HG03159 (cell line): ENCODE results near the gene STRIP1.
"Not testable (repeated sequence)": the region's sequence is repeated elsewhere in the genome, so short reads cannot be mapped to it uniquely, and the experiment has no call there.

Source experiments
- ATAC-seq: cut with Tn5 transposase; IDR thresholded peaks from one replicate; pipeline ENCODE4 v1.9.1; 2021; ENCODE audit warnings: mild to moderate bottlenecking, moderate library complexity; ENCODE audit not compliant: unreplicated experiment

The STRIP1 gene

DNA sequence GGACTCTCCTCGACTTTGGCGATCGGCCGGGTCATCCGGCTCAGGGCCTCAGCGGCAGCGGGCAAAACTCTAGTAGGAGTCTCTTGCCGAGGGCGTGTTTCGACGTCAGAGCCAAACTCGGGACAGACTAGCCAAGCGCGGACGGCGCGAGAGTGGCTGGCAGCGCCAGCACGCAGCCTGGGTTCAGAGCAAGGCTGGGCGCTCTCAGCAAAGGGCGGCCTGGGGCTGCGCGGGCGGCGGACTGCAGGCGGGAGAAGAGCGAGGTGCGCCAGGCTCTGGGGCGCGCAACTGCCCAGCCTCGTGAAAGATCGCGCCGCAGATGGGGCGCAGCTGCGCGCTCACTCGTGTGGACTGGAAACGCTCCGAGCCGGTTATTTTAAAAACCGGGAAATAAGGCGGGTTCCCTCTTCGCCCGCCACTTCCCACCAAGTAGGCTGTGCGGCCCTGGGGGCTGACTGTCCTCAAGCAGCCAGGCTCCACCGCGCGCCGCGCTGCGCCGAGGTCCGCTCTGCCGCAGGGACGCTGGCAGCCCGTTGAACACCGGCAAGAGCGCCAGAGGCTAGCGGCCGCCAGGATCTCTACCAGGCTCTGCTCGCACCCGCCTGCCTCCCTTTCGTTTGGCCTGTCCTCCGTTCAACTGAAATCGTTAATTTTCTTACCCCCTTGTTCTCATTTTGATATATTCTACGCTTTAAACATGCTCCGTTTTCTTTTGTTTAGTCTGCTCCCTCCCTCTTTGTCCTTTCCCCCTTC, 33.6 kb downstream of the STRIP1 start:
- no peak for ATAC-seq

DNA sequence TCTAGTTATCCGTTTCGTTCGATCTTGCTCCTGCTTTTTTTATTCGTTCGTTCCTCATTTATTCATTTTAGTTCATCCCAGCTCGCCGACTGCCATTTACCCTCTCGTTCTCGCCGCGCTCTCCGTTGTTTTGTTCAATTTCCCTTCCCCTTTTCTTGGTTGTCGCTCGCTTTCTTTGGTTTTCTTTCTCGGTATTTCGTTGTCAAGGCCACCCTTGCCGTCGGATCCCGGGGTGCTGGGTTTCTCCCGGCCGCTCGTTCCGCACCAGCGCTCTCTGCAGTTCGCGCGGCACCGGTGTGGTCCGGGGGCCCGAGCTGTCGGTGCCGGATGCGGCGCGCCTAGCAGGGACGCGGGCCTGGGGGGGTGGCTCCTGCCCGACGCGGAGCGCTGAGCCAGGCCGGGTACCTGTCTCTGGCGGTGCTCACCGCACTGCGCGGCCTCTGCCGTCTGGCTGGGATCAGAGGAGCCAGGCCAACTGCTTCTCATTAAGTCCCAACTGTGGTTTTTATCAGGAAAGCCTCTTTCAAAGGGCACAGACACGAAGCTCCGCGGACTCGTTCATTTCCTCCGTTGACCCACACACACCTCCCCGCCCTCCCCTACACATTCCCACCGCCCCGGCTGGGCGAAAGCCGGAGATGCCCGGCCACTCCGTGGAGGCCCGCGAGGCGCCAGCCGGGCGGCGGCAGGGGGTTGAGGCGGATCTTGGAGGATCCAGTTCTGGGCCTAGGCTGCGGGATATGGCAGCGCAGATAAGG, 34.4 kb downstream of the STRIP1 start:
- ATAC-seq = no peak

DNA sequence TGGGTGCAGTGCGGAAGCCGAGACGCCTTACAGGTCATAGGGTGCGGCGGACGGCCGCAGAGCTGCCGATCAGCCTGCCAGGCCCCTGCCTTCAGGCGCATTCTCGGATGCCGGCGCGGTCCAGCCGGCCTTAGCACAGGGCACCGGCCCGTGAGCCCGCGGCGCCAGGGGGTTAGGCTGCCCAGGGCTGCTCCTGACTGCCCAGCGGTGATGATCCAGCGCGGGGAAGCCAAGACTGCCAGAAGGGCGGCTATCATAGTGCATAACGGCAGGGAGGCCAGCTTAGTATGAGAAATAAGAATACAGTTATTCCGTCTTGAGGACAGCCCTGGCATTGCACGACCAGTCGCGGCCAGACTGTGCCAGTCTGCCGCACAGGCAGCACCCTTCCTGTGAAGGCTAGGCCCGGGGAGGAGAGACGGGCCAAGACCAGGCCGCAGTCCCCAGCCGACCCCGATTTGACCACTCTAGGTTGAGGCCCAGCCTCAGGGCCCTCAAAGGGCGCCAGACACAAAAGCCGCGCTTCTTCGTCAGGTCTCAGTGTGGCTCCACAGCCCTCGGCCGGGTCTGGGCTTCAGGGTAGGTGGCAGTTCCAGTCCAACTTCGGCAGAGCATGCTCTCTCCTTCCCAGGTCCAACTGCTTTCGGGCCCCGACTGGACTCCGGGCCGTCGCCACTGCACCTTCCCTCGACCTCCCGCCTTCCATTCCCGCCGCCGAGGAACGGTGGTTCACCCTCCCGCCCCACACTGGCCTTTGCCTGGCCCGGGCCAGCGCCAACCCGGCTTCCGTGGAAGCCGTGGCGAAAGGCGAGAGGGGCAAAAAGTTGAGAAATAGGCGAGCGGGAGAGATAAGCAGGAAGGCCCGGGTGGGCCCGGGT, 35.2 kb downstream of the STRIP1 start:
- ATAC-seq = no peak

DNA sequence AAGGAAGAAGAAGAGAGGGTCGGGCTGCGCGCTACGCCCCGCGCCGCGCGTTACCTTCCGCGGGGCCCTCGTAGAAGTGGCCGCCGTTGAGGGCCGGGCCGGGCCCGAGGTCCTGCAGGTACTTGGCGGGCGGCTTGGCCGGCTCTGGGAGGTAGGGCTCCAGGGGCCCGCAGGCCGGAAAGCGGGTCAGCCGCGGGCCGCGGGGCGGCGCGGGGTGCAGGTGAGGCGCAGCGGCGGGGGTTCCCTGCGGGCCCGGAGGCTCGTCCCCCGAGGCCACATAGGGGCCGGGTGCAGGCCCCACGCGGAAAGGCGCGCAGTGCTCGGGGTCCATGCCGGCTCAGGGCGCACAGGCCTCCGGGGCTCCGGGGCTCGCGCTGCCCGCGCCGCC, 35.9 kb downstream of the STRIP1 start:
- no peak for ATAC-seq

DNA sequence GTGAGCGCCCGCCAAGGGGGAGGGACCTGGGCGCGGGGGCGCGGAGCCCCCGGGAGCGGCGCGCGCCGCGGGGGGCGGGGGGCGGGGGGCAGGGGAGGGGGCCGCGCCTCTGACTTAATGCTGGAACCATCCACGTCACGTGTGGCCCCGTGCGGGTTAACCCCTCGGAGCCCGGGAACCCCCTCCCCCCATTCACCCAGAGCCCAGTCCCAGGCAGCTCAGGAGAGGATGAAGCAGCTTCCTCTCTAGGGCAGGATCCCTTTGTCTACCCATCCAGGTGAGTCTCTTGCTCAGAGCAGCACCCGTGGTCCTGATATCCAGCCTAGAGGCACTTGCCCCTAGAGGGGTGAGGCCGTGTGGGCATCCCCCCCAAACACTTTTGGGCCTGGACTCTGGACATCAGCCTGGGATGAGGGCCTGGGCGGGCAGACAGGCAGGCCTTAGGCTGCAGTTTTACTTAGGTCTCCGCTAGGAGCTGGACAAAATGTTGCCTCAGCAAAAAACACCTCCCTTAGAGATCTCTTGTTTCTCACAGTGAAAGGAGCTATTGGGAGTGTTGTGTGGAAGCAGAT, 36.3 kb downstream of the STRIP1 start, which contains the start of gene ALX3:
ALX3 (minus strand) TSS at position 2 of the 572 bp plus-strand sequence. CDS start 60 bp downstream, outside the sequence.
- ATAC-seq = no peak

DNA sequence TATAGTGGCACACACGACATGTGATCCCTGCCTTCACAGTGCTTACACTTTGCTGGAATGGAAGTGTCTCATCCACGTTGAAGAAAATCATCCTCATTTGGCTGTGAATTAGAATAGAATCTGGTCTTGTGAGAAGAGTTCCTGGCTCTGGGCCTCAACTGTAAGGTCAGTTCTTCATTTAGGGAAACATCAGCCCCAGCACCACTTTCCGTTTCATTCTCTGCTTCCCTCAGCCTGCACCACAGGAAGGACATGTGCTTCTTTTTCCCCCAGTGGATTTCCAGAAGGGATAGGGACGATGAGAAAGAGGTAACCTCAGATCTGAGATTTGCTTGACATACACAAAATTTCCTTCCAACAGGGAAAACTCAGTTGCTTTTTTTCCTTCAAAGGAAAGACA, 39.7 kb downstream of the STRIP1 start:
- ATAC-seq = no peak

DNA sequence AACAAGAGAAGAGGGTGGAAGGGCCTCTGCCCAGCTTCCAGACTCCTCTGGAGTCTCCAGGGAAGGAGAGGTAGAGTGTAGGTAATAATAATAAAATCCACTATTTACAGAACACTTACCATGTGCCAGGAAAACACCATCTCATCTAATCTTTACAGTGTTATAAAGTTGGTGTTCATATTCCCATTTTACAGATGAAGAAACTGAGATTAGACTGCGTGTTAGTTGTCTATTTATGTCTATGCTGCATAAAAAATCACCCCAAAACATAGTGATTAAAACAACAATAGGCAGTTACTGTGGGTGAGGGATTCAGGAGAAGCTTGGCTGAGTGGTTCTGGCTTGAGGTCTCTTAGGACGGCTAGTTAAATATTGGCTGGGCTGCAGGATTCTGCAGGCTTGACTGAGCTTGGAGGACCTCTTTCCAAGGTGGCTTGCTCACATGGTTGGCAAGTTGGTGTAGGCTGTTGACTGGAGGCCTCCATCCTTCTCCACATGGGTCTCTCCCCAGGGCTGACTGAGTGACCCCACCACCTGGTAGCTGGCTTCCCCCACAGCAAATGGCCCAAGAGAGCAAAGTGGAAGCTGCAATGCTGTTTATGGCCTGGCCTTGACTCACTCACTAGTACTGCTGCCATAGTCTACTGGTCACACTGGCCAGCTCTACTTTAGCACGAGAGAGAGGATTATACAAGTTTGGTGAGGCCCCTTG, 42.5 kb downstream of the STRIP1 start:
- no peak for ATAC-seq

DNA sequence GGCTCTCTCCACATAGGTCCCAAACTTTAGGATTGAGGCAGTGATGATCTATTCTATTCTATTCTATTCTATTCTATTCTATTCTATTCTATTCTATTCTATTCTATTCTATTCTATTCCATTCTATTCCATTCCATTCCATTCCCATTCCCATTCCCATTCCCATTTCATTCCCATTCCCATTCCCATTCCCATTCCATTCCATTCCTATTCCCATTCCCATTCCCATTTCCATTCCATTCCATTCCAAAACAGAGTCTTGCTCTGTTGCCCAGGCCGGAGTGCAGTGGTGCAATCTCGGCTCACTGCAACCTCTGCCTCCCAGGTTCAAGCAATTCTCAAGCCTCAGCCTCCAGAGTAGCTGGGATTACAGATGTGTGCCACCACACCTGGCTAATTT, 45.6 kb downstream of the STRIP1 start:
- not testable (repeated sequence) for ATAC-seq

DNA sequence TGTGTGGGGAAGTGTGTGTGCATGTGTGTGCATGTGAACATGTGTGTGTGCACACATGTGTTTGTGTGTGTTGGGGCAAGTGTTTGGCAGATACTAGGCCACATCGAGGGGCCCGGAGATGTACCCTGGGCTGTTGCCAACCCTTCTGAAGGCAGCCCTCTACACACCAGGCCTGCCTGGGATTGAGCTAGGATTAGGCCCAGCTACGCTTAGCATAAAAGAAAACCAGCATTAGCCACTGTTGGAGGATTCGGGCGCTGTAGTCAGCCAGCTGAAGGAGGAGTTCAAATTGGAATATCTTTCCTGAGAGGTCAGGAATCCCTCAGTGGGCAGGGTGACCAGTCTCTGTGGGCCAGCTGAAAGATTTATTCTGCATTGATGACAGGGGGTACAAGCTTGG, 46.6 kb downstream of the STRIP1 start:
- no peak for ATAC-seq

DNA sequence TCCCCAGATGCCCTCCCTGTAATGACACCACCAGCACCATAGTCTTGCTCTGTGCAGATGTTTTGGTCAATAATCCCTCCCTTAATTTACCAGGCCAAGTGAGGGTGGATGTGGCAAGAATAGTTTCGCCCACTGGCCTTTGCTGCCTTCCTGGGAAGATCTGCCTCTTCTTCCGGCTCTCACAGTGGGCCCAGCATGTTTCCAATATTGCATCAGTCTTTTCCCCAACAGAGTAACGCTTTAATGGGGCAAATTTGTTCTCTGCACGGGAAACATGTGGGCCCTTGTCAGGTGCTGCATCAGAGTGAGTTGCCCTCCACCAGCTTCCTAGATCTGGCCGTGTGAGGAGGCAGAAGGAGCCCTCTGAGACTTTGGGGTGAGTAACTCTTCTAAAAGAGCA, 48.1 kb downstream of the STRIP1 start:
- no peak for ATAC-seq

DNA sequence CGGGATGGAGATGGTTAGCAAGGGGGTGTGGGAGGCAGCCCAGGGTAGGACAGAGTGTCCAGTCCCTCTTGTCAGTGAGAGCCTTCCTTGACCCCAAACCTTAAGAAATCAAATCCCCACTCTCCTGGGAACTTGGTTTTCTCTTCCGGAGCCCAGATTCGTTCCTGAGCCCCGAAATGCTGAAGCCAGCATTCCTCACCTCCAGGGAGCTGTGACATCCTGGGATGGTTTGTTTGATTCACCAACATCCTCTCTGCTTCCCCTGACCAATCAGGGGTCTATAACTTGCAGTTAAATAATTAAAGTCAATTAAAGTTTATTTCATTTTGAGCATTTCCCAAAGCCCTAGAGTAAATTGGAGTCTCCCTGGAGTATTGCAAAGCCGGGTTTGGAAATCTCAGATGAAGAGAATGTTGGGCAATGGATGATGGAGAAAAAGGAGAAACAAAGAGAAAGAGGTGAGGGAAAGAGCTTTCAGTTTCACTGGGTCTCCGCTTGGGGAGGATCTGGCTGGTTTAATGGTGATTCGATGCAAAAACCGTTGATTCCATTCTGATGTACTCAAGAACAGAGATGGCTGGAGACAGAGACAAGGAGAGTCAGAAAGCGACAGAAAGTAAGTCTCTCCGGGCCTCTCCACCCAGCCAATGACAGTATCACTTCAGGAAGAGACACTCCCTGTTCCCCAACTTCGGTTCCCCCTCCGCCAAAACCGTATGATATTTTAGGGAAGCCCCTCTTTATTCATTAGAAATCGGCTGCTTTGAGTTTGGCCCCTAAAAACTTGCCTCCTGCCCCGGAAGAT, 48.8 kb downstream of the STRIP1 start:
- ATAC-seq = no peak

DNA sequence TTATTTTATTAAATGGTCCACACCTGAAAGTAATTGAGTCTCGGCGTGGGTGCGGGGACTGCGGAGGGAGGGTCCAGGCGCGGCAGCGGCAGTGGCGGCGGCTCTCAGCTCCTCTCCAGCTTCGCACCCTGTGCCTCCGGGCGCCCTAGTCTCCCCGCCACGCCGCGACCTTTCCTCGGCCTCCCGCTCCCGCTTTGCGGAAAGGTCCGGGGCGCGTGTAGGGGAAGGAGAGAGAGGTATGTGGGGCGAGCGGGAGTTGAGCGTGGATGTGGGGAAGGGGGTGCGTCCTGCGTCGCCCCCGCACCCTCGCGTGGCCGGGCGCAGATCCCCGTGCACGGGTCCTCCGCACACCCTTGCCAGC, 49.4 kb downstream of the STRIP1 start:
- ATAC-seq = no peak

DNA sequence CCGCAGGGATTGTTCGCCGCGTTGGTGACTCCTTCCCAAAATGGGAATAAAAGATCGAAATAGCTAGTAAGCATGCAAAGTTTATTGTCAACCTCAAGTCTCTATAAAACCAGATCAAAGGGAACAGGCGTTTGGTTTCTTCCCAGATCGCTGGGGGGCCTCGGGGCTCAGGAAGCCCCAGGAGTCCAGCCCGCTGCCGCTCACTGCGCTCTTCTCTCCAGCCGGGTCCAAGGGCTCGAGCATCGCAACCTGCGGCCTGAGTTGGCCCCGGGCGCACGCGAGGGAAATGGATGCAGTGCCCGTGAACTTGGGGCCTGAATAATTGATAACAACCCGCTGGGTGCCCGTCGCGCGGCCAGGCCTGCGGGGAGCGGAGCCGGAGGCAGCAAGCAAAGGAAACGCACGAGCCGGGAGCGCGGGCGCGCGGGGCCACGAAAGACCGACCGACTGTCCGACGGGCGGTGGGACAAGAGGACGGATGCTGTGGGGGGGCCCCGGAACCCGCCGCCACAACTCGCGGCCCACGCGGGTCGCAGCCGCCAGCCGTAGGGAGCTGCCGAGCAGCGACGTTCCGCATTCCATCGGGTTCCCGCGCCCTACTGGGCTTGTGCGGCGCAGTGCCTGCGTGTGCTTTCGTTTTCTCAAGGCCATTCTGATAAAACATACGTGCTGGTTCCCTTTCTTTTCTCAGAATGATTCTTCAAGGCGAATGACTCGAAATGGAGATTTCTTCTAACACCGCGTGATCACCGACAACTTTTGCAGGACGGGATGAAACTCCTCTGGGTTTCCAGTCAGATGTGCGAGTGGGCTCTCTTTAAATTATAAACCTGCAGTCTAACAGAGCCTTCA, 50.0 kb downstream of the STRIP1 start:
- no peak for ATAC-seq

DNA sequence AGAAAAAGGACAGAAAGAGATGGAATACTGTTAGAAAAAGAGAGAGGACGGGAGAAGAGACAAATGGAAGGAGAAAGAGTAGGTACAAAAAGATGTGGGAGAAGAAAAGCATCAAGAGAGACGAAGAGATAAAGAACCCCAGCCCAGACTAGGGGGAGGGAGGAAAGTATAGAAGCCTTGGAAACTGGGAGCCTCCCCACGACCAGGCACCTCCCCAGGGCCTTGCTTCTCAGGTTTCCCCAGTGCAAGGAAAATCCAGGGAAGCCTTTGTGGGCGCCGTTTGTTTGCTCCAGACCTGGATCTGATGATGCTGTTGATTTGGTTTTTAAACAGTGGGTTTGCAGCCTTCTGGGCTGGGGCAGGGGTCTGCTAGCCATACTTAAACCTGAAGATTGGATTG, 51.2 kb downstream of the STRIP1 start:
- no peak for ATAC-seq

DNA sequence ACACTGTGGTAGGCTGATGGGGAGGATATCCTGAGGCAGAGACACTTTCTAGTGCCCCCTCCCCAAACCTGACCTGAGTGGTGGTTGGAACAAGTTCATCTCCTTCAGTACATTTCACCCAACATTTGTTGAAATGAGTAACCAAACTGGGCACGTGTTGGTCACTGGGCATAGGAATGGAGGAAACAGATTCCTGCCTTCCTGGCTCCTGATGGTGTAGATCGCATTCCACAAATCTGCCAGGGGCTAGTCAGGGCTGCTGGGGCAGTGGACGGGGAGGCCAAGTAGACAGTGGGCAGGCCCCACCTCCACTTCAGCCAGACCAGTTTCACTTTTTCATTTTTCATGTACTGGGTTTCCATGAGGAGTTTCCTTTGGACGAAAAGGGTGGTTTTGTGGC, 52.5 kb downstream of the STRIP1 start:
- ATAC-seq = no peak

DNA sequence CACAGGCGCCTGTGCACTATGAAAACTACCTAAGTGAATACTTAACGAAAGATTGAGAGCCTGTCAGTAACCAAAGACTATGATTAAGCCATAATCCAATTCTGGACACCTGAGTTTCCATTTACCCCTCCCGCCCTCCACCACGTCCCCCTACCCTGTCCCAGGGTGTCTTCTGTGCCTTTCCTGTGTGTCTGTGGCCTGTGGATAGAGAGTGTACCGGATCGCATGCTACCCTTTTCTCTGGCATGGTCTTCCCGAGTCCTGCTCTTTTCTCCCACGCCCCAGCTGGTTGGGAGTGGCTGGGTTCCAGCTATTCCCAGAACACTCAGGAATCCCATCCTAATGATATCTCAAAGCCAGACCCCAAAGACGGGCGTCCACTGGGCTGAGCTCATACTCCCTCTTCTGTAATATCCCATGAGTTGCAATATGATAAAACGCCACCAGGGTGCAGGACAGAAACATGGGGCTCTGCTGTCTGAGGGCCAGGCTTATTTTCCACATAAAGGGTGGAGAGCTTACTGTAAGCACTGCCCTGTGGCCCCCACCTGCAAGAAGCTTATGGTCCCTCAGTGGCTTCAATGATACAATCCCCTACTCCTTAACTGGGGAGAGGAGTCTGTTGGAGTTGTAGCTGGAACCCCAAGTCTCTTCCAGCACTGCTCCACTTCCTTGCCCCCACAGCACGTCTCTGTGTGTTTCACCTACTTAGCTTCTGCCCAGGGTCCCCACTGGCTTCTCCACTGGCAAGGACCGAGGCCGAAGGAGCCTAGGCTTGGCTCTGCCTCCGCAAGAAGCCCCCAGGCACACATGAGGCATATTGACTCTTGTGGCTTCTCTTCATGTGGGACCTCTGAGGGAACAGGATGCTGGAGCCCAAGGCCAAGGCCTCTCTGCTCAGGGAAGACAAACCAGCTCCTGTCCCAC, 53.7 kb downstream of the STRIP1 start:
- peak; percentile 54 for ATAC-seq

DNA sequence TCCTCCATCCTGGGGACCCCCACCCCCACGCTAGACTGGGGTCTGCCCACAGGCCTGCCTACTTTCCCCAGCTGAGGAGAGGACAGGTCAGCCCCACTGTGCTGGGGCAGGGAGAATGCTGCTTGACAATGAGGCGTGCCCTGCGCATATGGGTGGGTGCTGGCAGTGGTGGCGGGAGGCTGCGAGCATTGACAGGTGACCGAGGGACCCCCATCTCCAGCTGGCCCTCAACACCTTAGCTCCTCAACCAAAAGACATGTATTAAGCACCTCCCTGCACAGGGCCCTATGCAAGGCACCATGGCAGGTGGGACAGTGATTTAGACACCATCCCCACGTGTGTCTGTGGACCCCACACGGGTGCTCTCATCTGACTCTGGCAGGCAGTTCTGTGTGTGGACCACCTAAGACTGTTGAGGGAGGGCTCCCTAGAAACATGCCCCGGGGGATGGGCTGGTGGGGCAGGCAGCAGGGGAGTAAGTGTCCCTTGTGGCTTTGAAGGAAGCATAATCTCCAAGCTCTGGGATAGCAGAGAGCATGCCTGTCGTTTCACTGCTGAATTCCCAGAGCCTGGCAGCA, 54.4 kb downstream of the STRIP1 start:
- no peak for ATAC-seq
